SU-DHL-6 (cell line): ENCODE measurements around the gene NPHS1.

Experiments
- H2AFZ ChIP-seq: fragments of 200-600 bp; sonication (generic); 2 replicates; pipeline ENCODE4 v1.6.1; 2014; ENCODE audit warnings: low read depth, mild to moderate bottlenecking, moderate library complexity, mixed read lengths, antibody characterized with exemption, low read length; ENCODE audit not compliant: severe bottlenecking
- H3F3A ChIP-seq: fragments of 200-600 bp; shearing (Covaris generic); 2 replicates; pipeline ENCODE4 v1.6.0; 2016; ENCODE audit warnings: antibody characterized with exemption, mild to moderate bottlenecking; ENCODE audit not compliant: insufficient read depth
- H3K27ac ChIP-seq: fragments of 200-600 bp; sonication (generic); 2 replicates; pipeline ENCODE4 v1.5.1; 2016; ENCODE audit warnings: low read depth, mild to moderate bottlenecking, low read length, moderate library complexity, mixed read lengths
- H3K27me3 ChIP-seq: fragments of 200-600 bp; sonication (generic), shearing (Covaris generic); 2 replicates; pipeline ENCODE4 v1.6.0; 2014; ENCODE audit warnings: mild to moderate bottlenecking, low read length
- H3K36me3 ChIP-seq: fragments of 200-600 bp; sonication (generic); 2 replicates; pipeline ENCODE4 v1.6.1; 2014; ENCODE audit warnings: mild to moderate bottlenecking, low read length, mixed read lengths
- H3K4me2 ChIP-seq: fragments of 300-600, 200-600 bp; shearing (Covaris generic), sonication (generic); 2 replicates; pipeline ENCODE4 v1.6.0; 2014; ENCODE audit warnings: low read length, low read depth, mild to moderate bottlenecking; ENCODE audit not compliant: poor library complexity, severe bottlenecking
- H3K4me3 ChIP-seq: fragments of 200-600 bp; sonication (generic); 2 replicates; pipeline ENCODE4 v1.5.1; 2014; ENCODE audit warnings: antibody characterized with exemption, low read length, mild to moderate bottlenecking, mixed read lengths; ENCODE audit not compliant: insufficient read depth, poor library complexity, severe bottlenecking
- H3K79me2 ChIP-seq: fragments of 200-600 bp; sonication (generic); 2 replicates; pipeline ENCODE4 v1.6.1; 2014; ENCODE audit warnings: mild to moderate bottlenecking, low read length, moderate library complexity; ENCODE audit not compliant: insufficient read depth
- H3K9ac ChIP-seq: fragments of 200-600 bp; sonication (generic); 2 replicates; pipeline ENCODE4 v1.7.0; 2014; ENCODE audit warnings: mild to moderate bottlenecking, low read length
- H3K9me2 ChIP-seq: fragments of 200-600 bp; sonication (generic); replicated peaks from 2 replicates; pipeline ENCODE4 v1.6.1; 2014; ENCODE audit warnings: low read length; ENCODE audit not compliant: insufficient read depth
- H3K9me3 ChIP-seq: fragments of 200-600 bp; sonication (generic); 2 replicates; pipeline ENCODE4 v1.6.1; 2014; ENCODE audit warnings: low read length, mixed read lengths; ENCODE audit not compliant: insufficient read depth
- H4K20me1 ChIP-seq: fragments of 200-600 bp; sonication (generic); 2 replicates; pipeline ENCODE4 v1.6.1; 2014; ENCODE audit warnings: low read depth, mild to moderate bottlenecking, antibody characterized with exemption, low read length, moderate library complexity, mixed read lengths
- CTCF ChIP-seq: fragments of 200-600 bp; sonication (generic); IDR thresholded peaks from one replicate; pipeline ENCODE4 v1.5.1; 2017; ENCODE audit warnings: antibody characterized with exemption, mild to moderate bottlenecking, low read length, moderate library complexity; ENCODE audit not compliant: insufficient read depth, poor library complexity, severe bottlenecking
- EZH2phosphoT487 ChIP-seq: fragments of 200-600 bp; sonication (generic), shearing (Covaris generic); conservative IDR thresholded peaks from 2 replicates; pipeline ENCODE4 v1.6.1; 2018; ENCODE audit warnings: mild to moderate bottlenecking, antibody characterized with exemption, low read length, moderate library complexity, mixed read lengths

Gene NPHS1

GRCh38 chr19:35786299-35787160, 65.8 kb downstream of the NPHS1 start:
- no peak overlapping the region for H3K9ac ChIP-seq
- no peaks in the 10 kb centered on the region for H4K20me1 ChIP-seq
- no peaks in the 10 kb centered on the region for H3F3A ChIP-seq
- no peaks in the 10 kb centered on the region for H3K36me3 ChIP-seq
- no peaks in the 10 kb centered on the region for H3K9me2 ChIP-seq
- H3K79me2 ChIP-seq: no peaks in the 10 kb centered on the region
- H2AFZ ChIP-seq: no peak overlapping the region
- TF ChIP-seq EZH2phosphoT487: no peak
- TF ChIP-seq CTCF: no peak
- no peaks in the 10 kb centered on the region for H3K27me3 ChIP-seq
- no peak overlapping the region for H3K4me2 ChIP-seq
- H3K9me3 ChIP-seq: no peaks in the 10 kb centered on the region
- no peak overlapping the region for H3K27ac ChIP-seq
- H3K4me3 ChIP-seq: no peak overlapping the region

- Histone ChIP-seq H3K9ac (no peak overlapping the region), H3K36me3 (no peaks in the 10 kb centered on the region), H3K4me2 (no peak overlapping the region), H3K9me3 (no peaks in the 10 kb centered on the region), H3F3A (no peaks in the 10 kb centered on the region), H3K27ac (no peak overlapping the region), H2AFZ (no peak overlapping the region), H3K9me2 (no peaks in the 10 kb centered on the region), H3K27me3 (no peaks in the 10 kb centered on the region), H3K4me3 (no peak overlapping the region), H3K79me2 (no peaks in the 10 kb centered on the region), H4K20me1 (no peaks in the 10 kb centered on the region)
- TF ChIP-seq EZH2phosphoT487 (no peak), CTCF (no peak)
Measured at GRCh38 chr19:35785339-35785627, 67.0 kb downstream of the NPHS1 start.

GRCh38 chr19:35784503-35785338, 67.6 kb downstream of the NPHS1 start:
- H3K27me3 ChIP-seq: no peaks in the 10 kb centered on the region
- no peaks in the 10 kb centered on the region for H4K20me1 ChIP-seq
- H3K4me2 ChIP-seq: no peak overlapping the region
- H3K36me3 ChIP-seq: no peaks in the 10 kb centered on the region
- H3K79me2 ChIP-seq: no peaks in the 10 kb centered on the region
- no peak overlapping the region for H2AFZ ChIP-seq
- H3K9ac ChIP-seq: no peak overlapping the region
- TF ChIP-seq EZH2phosphoT487 (no peak), CTCF (no peak)
- H3F3A ChIP-seq: no peaks in the 10 kb centered on the region
- no peaks in the 10 kb centered on the region for H3K9me3 ChIP-seq
- H3K9me2 ChIP-seq: no peaks in the 10 kb centered on the region
- H3K27ac ChIP-seq: no peak overlapping the region
- no peak overlapping the region for H3K4me3 ChIP-seq
